HFFc6 (cell line): ENCODE results near the gene PLK2. TPM values are rescaled to one million over a fixed set of nuclear protein-coding genes. Genes with fewer than 3 reads are reported as not detected.

ENCODE experiments used
- DNase-seq: peaks from one replicate; pipeline ENCODE4 v3.0.0-alpha.2; 2018
- H3K27ac Mint-ChIP-seq: 2 replicates; pipeline ENCODE4 v1.8.0; 2020; ENCODE audit warnings: mild to moderate bottlenecking, mixed read lengths
- H3K27me3 Mint-ChIP-seq: 2 replicates; pipeline ENCODE4 v1.8.0; 2021; ENCODE audit warnings: mild to moderate bottlenecking, moderate library complexity, mixed read lengths; ENCODE audit not compliant: insufficient read depth
- H3K36me3 Mint-ChIP-seq: 2 replicates; pipeline ENCODE4 v1.8.0; 2021; ENCODE audit warnings: low read depth, mixed read lengths
- H3K4me1 Mint-ChIP-seq: 2 replicates; pipeline ENCODE4 v1.8.0; 2020; ENCODE audit warnings: low read depth, mixed read lengths
- H3K4me3 Mint-ChIP-seq: 2 replicates; pipeline ENCODE4 v1.8.0; 2020; ENCODE audit warnings: mild to moderate bottlenecking, moderate library complexity, mixed read lengths
- H3K9me3 Mint-ChIP-seq: 2 replicates; pipeline ENCODE4 v1.8.0; 2020; ENCODE audit warnings: mild to moderate bottlenecking, mixed read lengths
- total RNA-seq, 6 experiments: library from RNA; stranded (reverse); fragmentation: NEBNext Ultra II Directional; extraction: Animal tissue kit (Norgen Biotek cat#: 25700); gene quantifications; 2 replicates in 1 of 6; 3 replicates in 5 of 6; pipeline ENCODE4 v1.2.3, GENCODE V29; 2021
- TF ChIP-seq, protein P1 (sequence below): fragments of 200-600 bp; sonication (generic); IDR thresholded peaks from 2 replicates; pipeline ENCODE4 v1.5.0; 2021; ENCODE audit warnings: antibody characterized with exemption, mild to moderate bottlenecking

PLK2 gene
- total RNA-seq, 6 experiments from 2014 or later = 50.4 to 80.1 (median 71.3) TPM

DNA sequence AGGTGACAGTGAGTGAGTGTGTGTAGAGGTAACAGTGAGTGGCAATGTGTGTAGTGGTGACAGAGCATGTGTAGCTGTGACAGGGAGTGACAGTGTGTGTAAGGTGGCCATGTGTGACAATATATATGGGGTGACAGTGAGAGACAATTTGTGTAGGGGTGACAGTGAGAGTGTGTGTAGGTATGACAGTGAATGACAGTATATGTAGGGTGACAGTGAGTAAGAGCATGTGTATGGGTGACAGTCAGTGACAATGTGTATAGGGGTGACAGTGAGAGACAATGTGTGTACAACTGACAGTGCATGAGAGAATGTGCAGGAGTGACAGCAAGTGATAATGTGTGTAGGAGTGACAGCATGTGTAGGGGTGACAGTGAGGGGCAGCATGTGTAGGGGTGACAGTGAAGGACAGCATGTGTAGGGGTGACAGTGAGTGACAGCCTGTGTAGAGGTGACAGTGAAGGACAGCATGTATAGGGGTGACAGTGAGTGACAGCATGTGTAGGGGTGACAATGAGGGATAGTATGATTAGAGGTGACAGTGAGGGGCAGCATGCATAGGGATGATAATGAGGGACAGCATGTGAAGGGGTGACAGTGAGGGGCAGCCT, 21.3 kb upstream of the PLK2 start:
- no peaks in the 10 kb centered on the region for H3K9me3 Mint-ChIP-seq
- DNase-seq = no peak
- no peaks in the 10 kb centered on the region for H3K36me3 Mint-ChIP-seq
- H3K27ac Mint-ChIP-seq = no peak overlapping the region
- no peaks in the 10 kb centered on the region; the same call in 1 of the 2 replicates for H3K27me3 Mint-ChIP-seq
- H3K4me1 Mint-ChIP-seq = peaks cover 6% of the 10 kb centered on the region; the same call in 1 of the 2 replicates
- TF ChIP-seq, protein P1, sequence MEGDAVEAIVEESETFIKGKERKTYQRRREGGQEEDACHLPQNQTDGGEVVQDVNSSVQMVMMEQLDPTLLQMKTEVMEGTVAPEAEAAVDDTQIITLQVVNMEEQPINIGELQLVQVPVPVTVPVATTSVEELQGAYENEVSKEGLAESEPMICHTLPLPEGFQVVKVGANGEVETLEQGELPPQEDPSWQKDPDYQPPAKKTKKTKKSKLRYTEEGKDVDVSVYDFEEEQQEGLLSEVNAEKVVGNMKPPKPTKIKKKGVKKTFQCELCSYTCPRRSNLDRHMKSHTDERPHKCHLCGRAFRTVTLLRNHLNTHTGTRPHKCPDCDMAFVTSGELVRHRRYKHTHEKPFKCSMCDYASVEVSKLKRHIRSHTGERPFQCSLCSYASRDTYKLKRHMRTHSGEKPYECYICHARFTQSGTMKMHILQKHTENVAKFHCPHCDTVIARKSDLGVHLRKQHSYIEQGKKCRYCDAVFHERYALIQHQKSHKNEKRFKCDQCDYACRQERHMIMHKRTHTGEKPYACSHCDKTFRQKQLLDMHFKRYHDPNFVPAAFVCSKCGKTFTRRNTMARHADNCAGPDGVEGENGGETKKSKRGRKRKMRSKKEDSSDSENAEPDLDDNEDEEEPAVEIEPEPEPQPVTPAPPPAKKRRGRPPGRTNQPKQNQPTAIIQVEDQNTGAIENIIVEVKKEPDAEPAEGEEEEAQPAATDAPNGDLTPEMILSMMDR = no peak
- no peak overlapping the region for H3K4me3 Mint-ChIP-seq

DNA sequence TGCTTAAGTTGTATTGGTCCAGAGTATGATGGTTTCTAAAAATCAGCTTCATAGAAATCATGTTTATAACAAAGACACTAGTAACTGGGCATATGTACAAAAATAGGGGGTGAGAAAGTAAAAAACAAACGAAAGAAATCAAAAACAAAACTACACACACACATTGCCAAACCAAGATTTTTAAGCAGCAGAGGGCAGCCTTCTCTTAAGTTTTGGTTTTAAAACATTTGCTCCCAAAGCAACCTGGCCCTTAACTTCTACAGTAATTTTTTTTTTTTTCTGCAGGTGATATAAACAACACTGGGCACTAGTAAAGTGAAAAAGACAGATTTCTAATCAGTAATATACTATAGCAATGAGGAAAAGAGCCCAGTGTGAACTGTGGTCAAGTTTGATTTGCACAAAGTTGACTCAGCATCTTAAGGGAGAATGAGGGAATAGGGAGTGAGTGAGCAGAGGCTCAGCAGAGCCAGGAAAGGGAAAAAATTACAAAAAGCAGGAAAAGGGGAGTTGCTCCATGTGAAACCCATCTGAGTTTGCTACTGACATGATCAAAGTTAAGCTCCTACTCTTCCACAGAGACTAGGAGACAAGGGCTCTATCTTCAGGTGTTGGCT, 18.0 kb upstream of the PLK2 start:
- no peak overlapping the region for H3K4me3 Mint-ChIP-seq
- H3K36me3 Mint-ChIP-seq = peaks cover 7% of the 10 kb centered on the region
- H3K4me1 Mint-ChIP-seq = peaks cover 6% of the 10 kb centered on the region; the same call in 1 of the 2 replicates
- TF ChIP-seq, protein P1 = peak; percentile 45; the same call in 1 of the 2 replicates
- H3K27ac Mint-ChIP-seq = no peak overlapping the region
- peaks cover 16% of the 10 kb centered on the region; the same call in 1 of the 2 replicates for H3K9me3 Mint-ChIP-seq
- no peak for DNase-seq
- H3K27me3 Mint-ChIP-seq = no peaks in the 10 kb centered on the region

DNA sequence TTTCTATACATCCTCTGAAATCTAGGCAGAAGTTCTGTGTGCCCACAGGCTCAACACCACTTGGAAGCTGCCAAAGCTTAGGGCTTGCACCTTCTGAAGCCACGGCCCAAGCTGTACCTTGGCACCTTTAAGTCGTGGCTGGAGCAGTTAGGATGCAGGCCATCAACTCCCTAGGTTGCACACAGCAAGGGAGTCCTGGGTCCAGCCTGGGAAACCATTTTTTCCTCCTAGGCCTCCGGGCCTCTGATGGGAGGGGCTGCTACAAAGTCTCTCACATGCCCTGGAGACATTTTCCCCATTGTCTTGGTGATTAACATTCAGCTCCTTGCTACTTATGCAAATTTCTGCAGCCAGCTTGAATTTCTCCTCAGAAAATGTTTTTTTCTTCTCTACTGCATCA, 15.5 kb upstream of the PLK2 start:
- no peak for DNase-seq
- Mint-ChIP-seq H3K9me3 (peaks cover 16% of the 10 kb centered on the region; the same call in 1 of the 2 replicates), H3K36me3 (peaks cover 7% of the 10 kb centered on the region), H3K4me3 (no peak overlapping the region), H3K27me3 (no peaks in the 10 kb centered on the region; the same call in 1 of the 2 replicates), H3K4me1 (peaks cover 6% of the 10 kb centered on the region; the same call in 1 of the 2 replicates), H3K27ac (no peak overlapping the region)
- TF ChIP-seq, protein P1 = no peak

DNA sequence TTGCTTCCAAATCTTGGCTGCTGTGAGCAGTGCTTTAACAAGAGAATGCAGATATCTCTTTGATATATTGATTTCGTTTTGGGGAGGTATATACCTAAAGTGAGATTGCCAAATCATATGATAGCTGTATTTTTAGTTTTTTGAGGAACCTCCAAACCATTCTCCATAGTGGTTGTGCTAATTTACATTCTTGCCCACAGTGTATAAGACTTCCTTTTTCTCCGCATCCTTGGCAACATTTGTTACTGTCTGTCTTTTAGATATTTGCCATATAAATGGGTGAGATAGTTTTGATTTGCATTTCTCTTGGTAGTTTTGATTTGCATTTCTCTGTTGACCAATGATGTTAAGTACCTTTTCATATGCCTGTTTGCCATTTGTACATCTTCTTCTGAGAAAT, 10.0 kb upstream of the PLK2 start:
- H3K36me3 Mint-ChIP-seq = no peaks in the 10 kb centered on the region
- TF ChIP-seq, protein P1 = no peak
- H3K27ac Mint-ChIP-seq = no peak overlapping the region
- H3K4me3 Mint-ChIP-seq = no peak overlapping the region
- peaks cover 7% of the 10 kb centered on the region; the same call in 1 of the 2 replicates for H3K9me3 Mint-ChIP-seq
- H3K4me1 Mint-ChIP-seq = peaks cover 12% of the 10 kb centered on the region
- DNase-seq = no peak
- H3K27me3 Mint-ChIP-seq = no peaks in the 10 kb centered on the region; the same call in none of the 2 replicates

GRCh38 chr5:58466939-58467338, 7.1 kb upstream of the PLK2 start:
- Mint-ChIP-seq H3K36me3 (no peaks in the 10 kb centered on the region), H3K27ac (no peak overlapping the region), H3K4me3 (no peak overlapping the region), H3K9me3 (no peaks in the 10 kb centered on the region), H3K4me1 (peaks cover 19% of the 10 kb centered on the region), H3K27me3 (no peaks in the 10 kb centered on the region; the same call in none of the 2 replicates)
- DNase-seq = peak; percentile 45
- TF ChIP-seq, protein P1 = peak; percentile 28; the same call in 1 of the 2 replicates
